ENCODE measurements around the gene ROBO3.

DNA sequence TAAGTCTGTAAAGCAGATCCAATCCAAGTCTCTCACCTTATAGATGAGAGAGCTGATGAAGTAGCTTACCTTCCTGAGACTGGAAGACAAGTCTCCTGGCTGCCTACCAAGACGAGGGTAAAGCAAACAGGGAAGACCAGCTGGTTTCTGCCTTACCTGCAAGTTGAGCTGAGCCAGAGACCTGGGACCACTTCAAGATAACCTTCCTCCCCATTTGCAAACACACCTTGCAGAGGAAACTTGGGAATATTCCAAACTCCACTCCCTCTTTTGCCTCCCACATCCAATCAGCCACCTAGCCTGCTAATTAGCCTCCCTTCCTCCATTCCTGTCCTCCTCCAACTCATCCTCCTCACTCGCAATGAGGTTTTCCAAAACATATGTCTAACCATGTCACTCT, 23.4 kb upstream of the ROBO3 start:
- no peak for TF ChIP-seq CTCF (IDR thresholded peaks at IDR 0.05; ENCODE audit: low read length)
- no peak for TF ChIP-seq EZH2 (IDR thresholded peaks at IDR 0.05; ENCODE audit: borderline replicate concordance, low read length)

All from OCI-LY1 (cell line).